ENCODE data around the gene MRPS12.

MRPS12 gene

DNA sequence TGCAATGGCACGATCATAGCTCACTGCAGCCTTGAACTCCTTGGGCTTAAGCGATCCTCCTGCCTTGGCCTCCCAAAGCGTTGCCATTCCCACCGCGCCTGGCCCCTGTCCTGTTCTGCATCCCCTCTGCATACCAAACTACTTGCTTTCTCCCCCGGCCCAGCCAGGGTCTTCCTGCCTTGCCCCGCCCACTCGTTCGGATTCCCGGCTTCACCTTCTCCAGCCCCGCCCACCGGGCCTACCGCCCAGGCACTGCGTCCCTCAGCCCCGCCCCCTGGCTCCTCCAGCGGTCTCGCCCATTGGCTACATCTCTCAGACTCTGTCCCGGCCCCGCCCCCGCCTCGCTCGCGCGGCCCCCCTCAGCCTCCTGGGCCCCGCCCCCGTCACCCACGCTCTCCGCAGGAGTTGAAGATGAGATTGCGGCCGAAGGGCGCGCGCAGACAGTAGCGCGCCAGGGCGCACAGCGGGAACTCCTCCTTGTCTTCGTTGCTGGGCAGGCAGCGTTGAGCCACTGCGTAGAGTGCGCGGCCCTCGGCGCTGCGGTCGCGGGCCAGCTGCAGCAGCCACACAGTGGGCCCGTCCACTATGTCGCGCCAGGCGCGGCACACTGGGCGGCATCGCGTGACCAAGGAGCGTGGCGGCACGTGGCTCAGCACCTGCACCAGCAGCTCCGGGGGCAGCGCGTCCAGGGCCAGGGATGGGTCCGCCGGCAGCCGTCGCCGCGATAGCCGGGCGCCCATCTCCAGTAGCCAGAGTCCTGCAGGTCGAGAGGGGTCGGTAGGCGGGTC is 19.0 kb downstream of the MRPS12 start:
- no peaks in the 10 kb centered on the region for H3K9me3 ChIP-seq (ENCODE audit: severe bottlenecking)
- no peak overlapping the region for H3K27ac ChIP-seq (ENCODE audit: poor library complexity, severe bottlenecking)
- H3K4me1 ChIP-seq (ENCODE audit: insufficient read depth, poor library complexity, severe bottlenecking): no peaks in the 10 kb centered on the region
- DNase-seq (ENCODE audit: low spot score): peak; percentile 84
- no peaks in the 10 kb centered on the region for H3K27me3 ChIP-seq (ENCODE audit: insufficient read depth, poor library complexity, severe bottlenecking)
- peak; percentile 70 for ATAC-seq (ENCODE audit: low read depth)
- TF ChIP-seq, protein P1, sequence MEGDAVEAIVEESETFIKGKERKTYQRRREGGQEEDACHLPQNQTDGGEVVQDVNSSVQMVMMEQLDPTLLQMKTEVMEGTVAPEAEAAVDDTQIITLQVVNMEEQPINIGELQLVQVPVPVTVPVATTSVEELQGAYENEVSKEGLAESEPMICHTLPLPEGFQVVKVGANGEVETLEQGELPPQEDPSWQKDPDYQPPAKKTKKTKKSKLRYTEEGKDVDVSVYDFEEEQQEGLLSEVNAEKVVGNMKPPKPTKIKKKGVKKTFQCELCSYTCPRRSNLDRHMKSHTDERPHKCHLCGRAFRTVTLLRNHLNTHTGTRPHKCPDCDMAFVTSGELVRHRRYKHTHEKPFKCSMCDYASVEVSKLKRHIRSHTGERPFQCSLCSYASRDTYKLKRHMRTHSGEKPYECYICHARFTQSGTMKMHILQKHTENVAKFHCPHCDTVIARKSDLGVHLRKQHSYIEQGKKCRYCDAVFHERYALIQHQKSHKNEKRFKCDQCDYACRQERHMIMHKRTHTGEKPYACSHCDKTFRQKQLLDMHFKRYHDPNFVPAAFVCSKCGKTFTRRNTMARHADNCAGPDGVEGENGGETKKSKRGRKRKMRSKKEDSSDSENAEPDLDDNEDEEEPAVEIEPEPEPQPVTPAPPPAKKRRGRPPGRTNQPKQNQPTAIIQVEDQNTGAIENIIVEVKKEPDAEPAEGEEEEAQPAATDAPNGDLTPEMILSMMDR (IDR thresholded peaks at IDR 0.05; ENCODE audit: poor library complexity, severe bottlenecking): no peak
- H3K36me3 ChIP-seq (ENCODE audit: low read depth): no peaks in the 10 kb centered on the region
- no peak overlapping the region for H3K4me3 ChIP-seq (ENCODE audit: severe bottlenecking)

DNA sequence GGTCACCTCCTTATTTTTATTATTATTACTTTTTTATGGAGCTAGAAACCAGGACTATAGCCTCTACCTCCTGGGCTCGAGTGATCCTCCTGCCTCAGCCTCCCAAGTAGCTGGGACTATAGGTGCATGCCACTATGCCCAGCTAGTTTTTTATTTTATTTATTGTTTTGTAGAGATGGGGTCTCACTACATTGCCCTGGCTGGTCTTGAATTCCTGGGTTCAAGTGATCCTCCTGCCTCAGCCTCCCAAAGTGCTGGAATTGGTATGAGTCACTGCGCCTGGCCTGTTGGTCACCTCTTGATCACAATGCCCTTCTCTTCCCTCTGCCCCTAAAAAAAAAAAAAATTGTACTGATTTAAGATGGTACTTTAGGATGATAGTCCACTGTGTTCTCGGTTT is 20.4 kb downstream of the MRPS12 start:
- ATAC-seq (ENCODE audit: low read depth): no peak
- H3K27me3 ChIP-seq (ENCODE audit: insufficient read depth, poor library complexity, severe bottlenecking): no peaks in the 10 kb centered on the region
- no peak overlapping the region for H3K4me3 ChIP-seq (ENCODE audit: severe bottlenecking)
- no peak for DNase-seq (ENCODE audit: low spot score)
- no peaks in the 10 kb centered on the region for H3K36me3 ChIP-seq (ENCODE audit: low read depth)
- no peaks in the 10 kb centered on the region for H3K4me1 ChIP-seq (ENCODE audit: insufficient read depth, poor library complexity, severe bottlenecking)
- H3K9me3 ChIP-seq (ENCODE audit: severe bottlenecking): no peaks in the 10 kb centered on the region
- H3K27ac ChIP-seq (ENCODE audit: poor library complexity, severe bottlenecking): no peak overlapping the region
- TF ChIP-seq, protein P1 (IDR thresholded peaks at IDR 0.05; ENCODE audit: poor library complexity, severe bottlenecking): no peak

DNA sequence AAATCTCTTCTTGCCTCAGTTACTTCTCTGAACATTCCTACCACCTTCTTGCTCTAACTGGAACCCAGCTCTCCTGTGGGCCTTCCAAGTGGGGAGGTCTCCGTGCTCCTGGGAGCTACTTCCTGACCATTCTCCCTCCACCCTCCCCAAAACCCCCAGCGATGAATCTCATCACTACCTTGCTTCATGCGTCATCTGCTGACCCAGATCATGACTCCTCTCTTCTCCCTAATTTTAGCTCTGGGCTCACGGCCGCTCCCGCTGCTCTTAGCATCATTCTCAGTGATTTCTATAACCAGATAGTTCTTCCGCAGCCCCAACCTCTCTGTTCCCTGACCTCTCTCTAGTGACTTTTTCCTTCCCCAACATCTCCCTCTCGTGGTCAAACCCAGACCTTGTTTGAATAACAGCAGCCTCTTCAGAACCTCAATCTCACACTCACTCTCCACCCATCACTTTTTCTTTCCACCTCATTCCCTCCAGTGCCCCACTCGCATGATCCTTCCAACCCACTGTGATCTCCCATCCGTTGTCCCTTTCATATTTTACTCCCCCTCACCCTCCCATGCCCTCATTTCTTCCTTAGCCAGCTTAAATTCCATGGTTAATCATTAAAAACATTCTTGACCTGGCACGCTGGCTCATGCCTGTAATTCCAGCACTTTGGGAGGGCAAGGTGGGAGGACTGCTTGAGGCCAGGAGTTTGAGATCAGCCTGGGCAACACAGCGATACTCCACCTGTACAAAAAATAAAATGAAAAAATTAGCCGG is 21.8 kb downstream of the MRPS12 start:
- H3K9me3 ChIP-seq (ENCODE audit: severe bottlenecking): no peaks in the 10 kb centered on the region
- H3K4me1 ChIP-seq (ENCODE audit: insufficient read depth, poor library complexity, severe bottlenecking): no peaks in the 10 kb centered on the region
- no peaks in the 10 kb centered on the region for H3K36me3 ChIP-seq (ENCODE audit: low read depth)
- no peaks in the 10 kb centered on the region for H3K27me3 ChIP-seq (ENCODE audit: insufficient read depth, poor library complexity, severe bottlenecking)
- no peak overlapping the region for H3K27ac ChIP-seq (ENCODE audit: poor library complexity, severe bottlenecking)
- TF ChIP-seq, protein P1 (IDR thresholded peaks at IDR 0.05; ENCODE audit: poor library complexity, severe bottlenecking): peak; percentile 36
- no peak for DNase-seq (ENCODE audit: low spot score)
- H3K4me3 ChIP-seq (ENCODE audit: severe bottlenecking): no peak overlapping the region
- peak; percentile 28; the same call in 1 of the 3 replicates for ATAC-seq (ENCODE audit: low read depth)

- Histone ChIP-seq H3K36me3 (ENCODE audit: low read depth) (no peaks in the 10 kb centered on the region), H3K4me1 (ENCODE audit: insufficient read depth, poor library complexity, severe bottlenecking) (no peaks in the 10 kb centered on the region), H3K4me3 (ENCODE audit: severe bottlenecking) (no peak overlapping the region), H3K9me3 (ENCODE audit: severe bottlenecking) (no peaks in the 10 kb centered on the region), H3K27ac (ENCODE audit: poor library complexity, severe bottlenecking) (no peak overlapping the region), H3K27me3 (ENCODE audit: insufficient read depth, poor library complexity, severe bottlenecking) (no peaks in the 10 kb centered on the region)
- ATAC-seq (ENCODE audit: low read depth) (no peak), DNase-seq (ENCODE audit: low spot score) (no peak)
- TF ChIP-seq, protein P1 (IDR thresholded peaks at IDR 0.05; ENCODE audit: poor library complexity, severe bottlenecking): no peak
Measured at GRCh38 chr19:38953677-38954076, 22.9 kb downstream of the MRPS12 start.
